GM21381 (cell line): ENCODE measurements around the gene TLE2.
"Not testable (repeated sequence)": the region's sequence is repeated elsewhere in the genome, so short reads cannot be mapped to it uniquely, and the experiment has no call there.

ENCODE experiments used
- ATAC-seq: cut with Tn5 transposase; IDR thresholded peaks from one replicate; pipeline ENCODE4 v1.9.1; 2021; ENCODE audit warnings: mild to moderate bottlenecking, moderate library complexity; ENCODE audit not compliant: unreplicated experiment

The TLE2 gene

GRCh38 chr19:3056417-3057088 lies 27.5 kb upstream of the TLE2 start:
- no peak for ATAC-seq

GRCh38 chr19:3055741-3056416 lies 26.8 kb upstream of the TLE2 start:
- no peak for ATAC-seq

DNA sequence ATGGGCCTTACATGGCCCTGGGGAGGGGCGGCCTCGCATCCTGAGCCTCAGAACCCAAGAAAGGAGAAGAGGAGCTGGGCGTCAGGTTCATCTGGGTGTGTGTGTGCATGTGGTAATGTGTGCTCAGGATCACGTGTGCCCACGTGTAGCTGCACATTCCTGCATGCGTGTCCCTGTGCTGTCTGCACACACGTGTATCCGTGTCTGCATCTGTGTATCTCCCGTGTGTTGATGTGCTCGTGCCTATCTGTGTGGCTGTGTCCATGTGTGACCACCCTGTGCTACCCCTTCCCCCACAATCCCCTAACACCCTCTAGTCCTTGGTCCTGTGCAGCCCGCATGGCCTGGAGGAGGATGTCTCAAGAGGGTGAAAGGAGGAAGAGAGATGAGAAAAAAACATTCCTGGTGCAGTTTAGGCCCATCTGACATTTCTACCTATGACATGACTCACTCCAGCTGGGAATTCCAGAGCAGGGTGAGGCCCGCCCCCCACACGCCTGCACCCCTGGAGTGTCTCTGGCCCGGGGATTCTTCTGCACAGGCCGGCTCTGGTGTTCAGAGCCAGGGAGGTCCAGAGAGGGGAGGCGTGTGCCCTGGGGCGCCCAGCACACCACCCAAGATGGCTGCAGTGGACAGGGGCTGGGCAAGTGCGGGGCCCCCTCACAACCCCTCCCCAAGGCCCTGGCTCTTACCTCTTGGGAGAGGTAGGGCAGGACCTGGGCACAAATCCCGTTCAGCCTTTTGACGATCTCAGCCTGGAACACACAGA lies 26.1 kb upstream of the TLE2 start:
- ATAC-seq: no peak

DNA sequence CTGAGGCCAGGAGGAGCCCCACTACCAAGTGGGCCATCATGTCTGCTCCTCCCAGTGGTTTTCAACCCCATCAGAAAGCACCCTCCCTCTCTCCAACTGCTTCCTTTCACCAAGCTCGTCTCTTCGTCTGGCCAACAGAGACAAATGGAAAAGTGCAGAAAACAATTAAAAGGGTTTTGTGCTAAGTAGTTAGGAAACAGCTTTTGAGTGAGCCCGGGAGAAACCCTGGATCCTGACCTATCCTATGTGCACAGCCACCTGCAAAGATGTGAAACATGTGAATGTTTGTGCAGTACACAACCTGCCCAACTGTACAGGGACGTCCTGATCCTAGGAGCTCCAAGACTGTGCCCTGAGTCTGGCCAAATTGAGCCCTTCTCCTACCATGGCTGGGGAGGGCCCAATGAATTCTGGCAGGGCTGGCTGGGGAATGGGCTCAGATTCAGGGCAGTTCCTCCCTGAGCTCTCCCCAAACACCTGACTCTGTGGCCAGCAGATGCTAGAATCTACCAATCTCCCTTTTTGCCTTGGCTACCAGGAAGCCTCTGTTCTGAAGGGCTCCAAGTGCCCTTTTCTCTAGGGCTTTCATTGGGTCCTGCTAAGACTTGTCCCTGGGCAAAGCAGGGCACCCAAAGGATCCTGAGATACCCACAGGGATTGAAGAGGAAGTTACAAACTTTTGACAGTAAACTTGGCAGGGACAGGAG lies 25.3 kb upstream of the TLE2 start:
- no peak for ATAC-seq

DNA sequence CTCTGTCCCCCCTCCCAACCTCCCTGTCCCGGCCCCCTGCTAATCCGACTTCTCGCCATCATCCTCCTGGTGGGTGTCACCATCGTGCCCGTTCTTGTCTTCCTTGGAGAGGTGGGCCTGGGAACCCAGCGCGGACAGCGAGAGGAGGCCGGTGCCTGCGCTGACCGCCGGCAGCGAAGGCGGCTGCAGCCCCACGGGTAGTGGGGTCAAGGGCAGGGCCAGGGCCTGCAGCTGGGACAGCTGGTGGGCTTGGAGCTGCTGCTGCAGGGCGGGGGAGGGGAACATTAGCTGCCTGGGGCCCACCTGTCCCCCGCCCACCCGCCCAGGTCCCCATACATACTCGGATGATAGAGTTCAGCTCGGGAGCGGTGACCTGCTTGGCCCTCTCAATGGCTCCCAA lies 24.7 kb upstream of the TLE2 start:
- no peak for ATAC-seq

DNA sequence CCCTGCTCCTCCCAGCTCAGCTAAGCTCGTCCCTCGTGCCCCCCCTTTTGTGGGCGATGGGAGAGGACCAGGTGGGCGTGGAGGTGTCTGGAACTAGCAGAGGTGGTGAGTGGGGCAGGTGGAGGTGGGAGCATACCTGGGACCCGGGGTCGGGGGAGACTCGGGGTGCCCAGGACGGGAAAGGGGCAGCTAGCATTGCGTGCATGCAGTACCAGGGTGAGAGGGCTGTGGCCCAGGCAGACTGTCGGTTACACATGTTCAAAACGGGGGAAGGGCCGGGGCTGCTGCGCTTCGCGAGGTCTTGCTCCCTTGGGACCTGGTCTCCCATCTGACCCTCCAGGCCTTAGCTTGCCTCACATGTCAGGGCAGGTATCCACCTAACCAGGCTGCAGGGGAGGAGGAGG lies 24.1 kb upstream of the TLE2 start:
- no peak for ATAC-seq

GRCh38 chr19:3050016-3050415 lies 20.9 kb upstream of the TLE2 start:
- not testable (repeated sequence) for ATAC-seq

- ATAC-seq: no peak
These were observed 20.0 kb upstream of the TLE2 start for GRCh38 chr19:3049089-3049488.

- no peak for ATAC-seq
These were observed 19.1 kb upstream of the TLE2 start for GRCh38 chr19:3048190-3048533.

GRCh38 chr19:3047496-3048189 lies 18.6 kb upstream of the TLE2 start:
- ATAC-seq: no peak

GRCh38 chr19:3046698-3047495 lies 17.8 kb upstream of the TLE2 start:
- ATAC-seq: no peak

- no peak for ATAC-seq
These were observed 17.0 kb upstream of the TLE2 start for GRCh38 chr19:3045885-3046697.

- ATAC-seq: no peak
These were observed 16.1 kb upstream of the TLE2 start for GRCh38 chr19:3045191-3045590.

DNA sequence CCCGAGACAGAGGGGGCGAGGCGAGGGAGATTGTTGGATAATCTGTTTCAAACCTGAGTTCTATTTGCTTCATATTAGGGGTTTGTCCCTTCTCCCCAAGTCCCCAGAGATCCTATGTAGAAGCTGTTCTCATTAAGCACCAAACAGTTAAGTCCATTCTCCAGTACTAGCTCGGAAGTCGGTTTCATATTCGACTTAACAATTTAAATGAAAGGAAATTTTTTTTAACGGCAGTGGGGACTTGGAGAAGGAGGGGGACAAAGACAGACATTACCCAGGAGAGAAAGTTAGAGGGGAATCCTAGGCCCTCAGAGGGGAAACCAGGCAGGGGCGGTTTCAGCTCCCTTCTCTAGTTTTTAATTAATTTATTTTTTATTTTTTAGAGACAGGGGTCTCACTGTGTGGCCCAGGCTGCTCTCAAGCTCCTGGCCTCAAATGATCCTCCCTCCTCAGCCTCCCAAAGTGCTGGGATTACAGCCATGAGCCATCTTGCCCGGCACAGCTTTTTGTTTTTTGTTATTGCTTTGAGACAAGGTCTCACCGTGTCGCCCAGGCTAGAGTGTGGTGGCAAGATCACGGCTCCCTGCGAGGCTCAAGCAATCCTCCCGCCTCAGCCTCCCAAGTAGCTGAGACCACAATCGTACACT lies 13.7 kb upstream of the TLE2 start:
- ATAC-seq: no peak

GRCh38 chr19:3041761-3042620 lies 12.9 kb upstream of the TLE2 start:
- ATAC-seq: no peak

GRCh38 chr19:3041327-3041726 lies 12.2 kb upstream of the TLE2 start:
- no peak for ATAC-seq

DNA sequence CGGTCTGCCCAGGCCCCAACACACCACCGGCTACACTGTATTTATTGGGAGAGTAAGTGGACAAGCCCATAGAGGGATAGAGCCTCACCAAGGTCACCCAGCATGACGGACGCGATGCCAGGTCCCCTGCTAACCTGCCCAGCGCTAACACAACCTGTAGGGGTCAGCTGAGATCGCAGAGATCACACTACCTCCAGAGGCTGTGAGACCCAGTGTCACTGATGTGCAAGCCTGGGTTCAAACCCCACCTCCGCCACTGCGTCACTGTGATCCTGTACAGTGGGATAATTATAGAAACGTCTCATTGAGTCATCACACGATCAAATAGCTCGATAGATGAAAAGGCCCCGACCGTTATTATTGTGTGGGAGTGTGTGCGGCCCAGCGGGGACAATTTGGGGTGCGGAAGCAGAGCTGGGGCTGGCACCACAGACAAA lies 10.6 kb upstream of the TLE2 start:
- no peak for ATAC-seq

GRCh38 chr19:3039125-3039524 lies 10.0 kb upstream of the TLE2 start:
- ATAC-seq: no peak
